BLaER1 treated with 17β-estradiol and CSF1 and Interleukin-3, amounts not matched to agents 10 nM and 100 nM (cell line): Measurements from ENCODE around the gene HOOK2.
"Not testable (repeated sequence)": the region's sequence is repeated elsewhere in the genome, so short reads cannot be mapped to it uniquely, and the experiment has no call there.

Source experiments
- H3K27ac ChIP-seq, 11 experiments: shearing (Covaris generic); formaldehyde crosslinking; 2 replicates each; pipeline ENCODE4 v1.8.1; 2022
- H3K27me3 ChIP-seq, 11 experiments: shearing (Covaris generic); formaldehyde crosslinking; 2 replicates each; pipeline ENCODE4 v1.8.1; 2022
- H3K36me3 ChIP-seq, 11 experiments: shearing (Covaris generic); formaldehyde crosslinking; 2 replicates each; pipeline ENCODE4 v1.8.1; 2022
- H3K4me1 ChIP-seq, 10 experiments: shearing (Covaris generic); formaldehyde crosslinking; 2 replicates each; pipeline ENCODE4 v1.8.1; 2022
- H3K4me2 ChIP-seq, 11 experiments: shearing (Covaris generic); formaldehyde crosslinking; 2 replicates each; pipeline ENCODE4 v1.8.1; 2022
- H3K4me3 ChIP-seq, 10 experiments: shearing (Covaris generic); formaldehyde crosslinking; 2 replicates each; pipeline ENCODE4 v1.8.1; 2022
- H3K9ac ChIP-seq, 11 experiments: shearing (Covaris generic); formaldehyde crosslinking; 2 replicates each; pipeline ENCODE4 v1.8.1; 2022
- H3K9me3 ChIP-seq, 11 experiments: shearing (Covaris generic); formaldehyde crosslinking; replicated peaks in 1 of 11; 2 replicates each; pipeline ENCODE4 v1.8.1; 2022
- H4K20me1 ChIP-seq, 11 experiments: shearing (Covaris generic); formaldehyde crosslinking; 2 replicates each; pipeline ENCODE4 v1.8.1; 2022
- Cebpa-rat ChIP-seq, 11 experiments: shearing (Covaris generic); IDR thresholded peaks; 2 replicates each; pipeline ENCODE4 v1.8.1; 2022

The HOOK2 gene

DNA sequence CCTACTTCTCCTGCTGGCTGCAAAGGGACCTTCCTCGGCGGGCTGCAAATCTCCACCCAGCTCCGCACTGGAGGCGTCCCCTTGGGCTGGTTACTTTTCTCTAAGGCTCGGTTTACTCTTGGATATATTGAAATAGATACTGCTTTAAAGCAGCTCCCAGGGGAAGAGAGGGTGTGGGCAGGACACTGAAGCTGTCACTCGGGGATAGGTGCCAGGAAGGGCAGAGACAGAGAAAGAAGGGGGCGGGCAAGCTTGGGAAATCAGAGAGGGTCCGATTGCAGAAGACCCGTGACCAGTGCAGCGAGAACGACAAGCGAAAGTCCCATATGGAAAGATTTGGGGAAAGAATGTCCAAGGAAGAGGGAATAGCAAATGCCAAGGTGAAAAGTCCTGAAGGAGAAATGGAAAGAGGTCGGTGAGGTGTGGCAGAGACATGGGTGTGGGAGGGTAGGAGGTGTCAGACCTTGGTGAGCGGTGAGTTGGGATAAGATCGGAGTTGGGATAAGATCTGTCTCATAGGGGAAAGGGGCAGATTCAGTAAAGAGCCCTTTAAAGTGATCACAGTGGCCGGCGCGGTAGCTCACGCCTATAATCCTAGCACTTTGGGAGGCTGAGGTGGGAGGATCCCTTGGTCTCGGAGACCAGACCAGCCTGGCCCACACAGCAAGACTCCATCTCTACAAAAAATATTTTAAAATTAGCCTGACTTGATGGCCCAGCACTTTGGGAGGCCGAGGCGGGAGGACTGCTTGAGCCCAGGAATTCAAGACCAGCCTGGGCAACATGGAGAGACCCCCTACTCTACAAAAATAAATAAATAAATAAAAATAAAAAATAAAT, 27.1 kb upstream of the HOOK2 start:
- Histone ChIP-seq H3K27me3 (no peaks in the 10 kb centered on the region), H3K4me3 (peak overlapping the region; percentile 74 to 91 (median 84)), H3K9ac (peak overlapping the region; percentile 80 to 94 (median 85); a peak in 21 of 22 replicates), H3K27ac (peak overlapping the region in 6 of 11 experiments; percentile 78 to 90 (median 82); a peak in 8 of 22 replicates), H3K36me3 (peaks cover 18 to 33% (median 25%) of the 10 kb centered on the region in 11 experiments; a peak in 21 of 22 replicates), H3K9me3 (no peaks in the 10 kb centered on the region), H4K20me1 (peaks cover 0 to 19% (median 8%) of the 10 kb centered on the region in 11 experiments; a peak in 7 of 22 replicates), H3K4me2 (peak overlapping the region; percentile 88 to 98 (median 96)), H3K4me1 (peaks cover 29 to 65% (median 51%) of the 10 kb centered on the region in 10 experiments)
- no peak for TF ChIP-seq Cebpa-rat (IDR thresholded peaks at IDR 0.05)

DNA sequence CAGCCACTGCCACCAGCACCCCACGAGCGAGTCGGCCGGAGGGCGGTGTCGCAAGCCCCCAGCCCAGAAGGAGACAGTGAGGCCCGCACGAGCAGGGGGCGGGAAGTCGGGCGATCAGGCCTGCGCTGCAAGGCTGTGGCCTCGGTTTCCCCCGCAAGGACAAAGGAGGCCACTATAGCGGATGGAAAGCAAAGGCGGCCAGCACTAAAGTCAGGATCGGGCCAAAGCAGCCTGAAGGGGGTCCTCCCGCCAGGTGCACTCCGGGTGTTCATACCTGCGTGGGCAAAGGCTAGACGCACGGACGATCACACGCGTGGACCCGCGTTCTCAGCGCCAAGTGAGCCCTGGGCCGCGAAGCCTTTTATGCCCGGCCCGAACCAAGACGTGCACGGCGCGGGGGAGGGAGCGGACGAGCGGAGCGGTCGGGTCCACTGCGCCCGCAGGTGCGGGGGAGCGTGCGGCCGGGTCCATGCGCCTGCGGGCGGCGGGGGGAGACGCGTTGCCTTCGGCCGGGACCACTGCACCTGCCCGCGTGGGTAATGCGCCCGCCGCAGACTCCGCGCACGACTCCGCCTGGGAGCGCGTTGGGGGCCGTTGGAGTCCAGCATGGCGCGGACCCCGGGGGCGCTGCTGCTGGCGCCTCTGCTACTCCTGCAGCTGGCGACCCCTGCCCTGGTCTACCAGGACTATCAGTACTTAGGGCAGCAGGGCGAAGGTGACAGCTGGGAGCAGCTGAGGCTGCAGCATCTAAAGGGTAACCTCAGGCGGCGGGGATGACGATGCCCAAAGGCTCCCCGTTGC, 26.3 kb upstream of the HOOK2 start, which contains the start of the genes PRDX2 and THSD8:
Gene PRDX2, minus strand, starts transcription at position 335 of the 801 bp plus-strand sequence. CDS start 539 bp downstream, outside the sequence.
Gene THSD8, plus strand, starts transcription at position 604 of the 801 bp plus-strand sequence. Its CDS starts 3 bp downstream, at position 607.
- Histone ChIP-seq H3K4me3 (peak within 1 kb of the TSS; percentile 74 to 91 (median 84)), H3K9me3 (no peaks in the 10 kb centered on the region), H3K36me3 (peaks cover 18 to 39% (median 29%) of the 10 kb centered on the region in 11 experiments; a peak in 21 of 22 replicates), H3K27me3 (no peaks in the 10 kb centered on the region), H3K9ac (peak within 1 kb of the TSS; percentile 80 to 94 (median 85)), H4K20me1 (peaks cover 0 to 26% (median 8%) of the 10 kb centered on the region in 11 experiments; a peak in 8 of 22 replicates), H3K4me2 (peak within 1 kb of the TSS; percentile 88 to 98 (median 96)), H3K27ac (peak within 1 kb of the TSS; percentile 41 to 90 (median 79); a peak in 21 of 22 replicates), H3K4me1 (peaks cover 21 to 56% (median 42%) of the 10 kb centered on the region in 10 experiments)
- TF ChIP-seq Cebpa-rat (IDR thresholded peaks at IDR 0.05) = no peak

DNA sequence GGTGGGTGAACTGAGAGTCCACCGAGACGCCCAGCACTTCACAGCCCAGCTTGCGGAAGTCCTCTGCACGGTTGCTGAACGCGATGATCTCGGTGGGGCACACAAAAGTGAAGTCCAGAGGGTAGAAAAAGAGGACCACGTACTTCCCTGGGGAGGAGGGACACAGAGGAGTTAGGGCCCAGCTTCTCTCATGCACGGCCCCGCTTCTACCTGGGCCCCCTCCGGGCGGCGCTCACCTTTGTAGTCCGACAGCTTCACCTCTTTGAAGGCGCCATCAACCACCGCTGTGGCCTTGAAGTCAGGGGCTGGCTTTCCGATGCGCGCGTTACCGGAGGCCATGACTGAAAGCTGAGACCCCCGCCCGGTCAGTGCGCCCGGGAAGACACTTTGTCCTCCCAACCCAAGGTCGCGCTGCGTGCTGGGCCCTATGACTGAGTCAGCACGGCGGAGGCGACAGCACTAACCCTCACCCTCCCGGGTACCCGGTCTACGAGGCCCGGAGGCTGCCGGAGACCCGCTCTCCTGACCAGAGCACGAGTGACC, 25.6 kb upstream of the HOOK2 start:
- Histone ChIP-seq H3K4me1 (peaks cover 25 to 57% (median 43%) of the 10 kb centered on the region in 10 experiments), H3K4me3 (peak overlapping the region; percentile 74 to 91 (median 84)), H4K20me1 (peaks cover 0 to 27% (median 8%) of the 10 kb centered on the region in 11 experiments; a peak in 8 of 22 replicates), H3K9me3 (no peaks in the 10 kb centered on the region), H3K27me3 (no peaks in the 10 kb centered on the region), H3K27ac (peak overlapping the region; percentile 41 to 90 (median 79); a peak in 21 of 22 replicates), H3K36me3 (peaks cover 18 to 39% (median 29%) of the 10 kb centered on the region in 11 experiments; a peak in 21 of 22 replicates), H3K9ac (peak overlapping the region; percentile 80 to 94 (median 85)), H3K4me2 (peak overlapping the region; percentile 88 to 98 (median 96))
- TF ChIP-seq Cebpa-rat (IDR thresholded peaks at IDR 0.05) = no peak

DNA sequence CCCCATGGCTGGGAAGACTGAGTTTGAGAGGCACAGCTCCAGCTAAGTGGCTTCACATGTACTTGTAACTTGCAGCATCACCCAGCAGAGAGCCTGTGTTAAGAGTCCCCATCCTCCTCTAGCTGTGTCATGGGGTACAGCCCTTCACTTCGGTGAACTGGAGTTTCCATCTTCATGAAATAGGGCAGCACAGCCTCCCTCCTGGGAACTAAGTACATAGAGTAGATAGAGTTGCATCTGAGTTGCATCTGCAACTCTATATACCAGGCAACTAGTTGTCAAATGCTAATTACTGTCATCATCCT, 25.1 kb upstream of the HOOK2 start:
- peak overlapping the region; percentile 74 to 91 (median 84) for H3K4me3 ChIP-seq
- H4K20me1 ChIP-seq = peaks cover 0 to 31% (median 8%) of the 10 kb centered on the region in 11 experiments; a peak in 8 of 22 replicates
- no peaks in the 10 kb centered on the region for H3K27me3 ChIP-seq
- H3K36me3 ChIP-seq = peaks cover 18 to 39% (median 29%) of the 10 kb centered on the region in 11 experiments; a peak in 21 of 22 replicates
- peak overlapping the region in 3 of 11 experiments; percentile 86 to 90 (median 88); a peak in 5 of 22 replicates for H3K27ac ChIP-seq
- peaks cover 31 to 57% (median 44%) of the 10 kb centered on the region in 10 experiments for H3K4me1 ChIP-seq
- peak overlapping the region; percentile 88 to 98 (median 96) for H3K4me2 ChIP-seq
- H3K9me3 ChIP-seq = no peaks in the 10 kb centered on the region
- peak overlapping the region; percentile 80 to 94 (median 85); a peak in 20 of 22 replicates for H3K9ac ChIP-seq
- TF ChIP-seq Cebpa-rat (IDR thresholded peaks at IDR 0.05) = no peak

DNA sequence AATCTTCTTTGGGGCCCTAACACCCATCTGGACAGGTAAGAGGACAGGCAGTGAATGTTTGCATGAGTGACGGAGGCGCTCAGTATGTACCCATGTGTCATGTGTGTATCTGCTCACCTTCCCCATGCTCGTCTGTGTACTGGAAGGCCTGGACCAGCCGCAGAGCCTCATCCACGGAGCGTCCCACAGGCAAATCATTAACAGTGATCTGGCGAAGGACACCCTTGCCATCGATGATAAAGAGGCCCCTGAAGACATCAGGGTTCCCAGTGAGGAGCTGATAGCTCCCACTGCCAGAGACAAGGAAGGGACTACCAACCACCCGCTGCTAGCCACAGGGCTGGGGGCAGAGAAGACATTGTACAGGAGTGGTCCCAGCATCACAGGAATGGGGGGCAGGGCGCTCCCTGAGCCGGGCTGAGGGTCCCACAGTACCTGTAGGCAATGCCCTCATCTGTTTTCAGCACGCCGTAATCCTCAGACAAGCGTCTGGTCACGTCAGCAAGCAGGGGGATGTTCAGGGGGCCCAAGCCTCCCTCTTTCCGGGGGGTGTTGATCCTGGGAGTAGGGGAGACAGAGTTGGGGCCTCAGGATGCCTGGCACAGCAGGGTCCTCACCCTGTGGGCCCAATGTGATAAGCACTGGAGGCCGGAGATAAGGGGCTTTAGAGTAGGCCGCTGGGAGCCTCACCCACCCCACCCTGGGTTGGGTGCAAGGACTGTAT, 24.6 kb upstream of the HOOK2 start:
- no peak for TF ChIP-seq Cebpa-rat (IDR thresholded peaks at IDR 0.05)
- peak overlapping the region; percentile 88 to 98 (median 96) for H3K4me2 ChIP-seq
- peaks cover 18 to 39% (median 29%) of the 10 kb centered on the region in 11 experiments; a peak in 21 of 22 replicates for H3K36me3 ChIP-seq
- H3K4me1 ChIP-seq = peaks cover 33 to 56% (median 46%) of the 10 kb centered on the region in 10 experiments
- H3K27me3 ChIP-seq = no peaks in the 10 kb centered on the region
- H3K9ac ChIP-seq = peak overlapping the region in 8 of 11 experiments; percentile 82 to 94 (median 86); a peak in 16 of 22 replicates
- peak overlapping the region; percentile 74 to 91 (median 84); a peak in 14 of 20 replicates for H3K4me3 ChIP-seq
- peak overlapping the region in 1 of 11 experiments; percentile 36; a peak in 1 of 22 replicates for H3K27ac ChIP-seq
- no peaks in the 10 kb centered on the region for H3K9me3 ChIP-seq
- peaks cover 0 to 31% (median 8%) of the 10 kb centered on the region in 11 experiments; a peak in 8 of 22 replicates for H4K20me1 ChIP-seq

DNA sequence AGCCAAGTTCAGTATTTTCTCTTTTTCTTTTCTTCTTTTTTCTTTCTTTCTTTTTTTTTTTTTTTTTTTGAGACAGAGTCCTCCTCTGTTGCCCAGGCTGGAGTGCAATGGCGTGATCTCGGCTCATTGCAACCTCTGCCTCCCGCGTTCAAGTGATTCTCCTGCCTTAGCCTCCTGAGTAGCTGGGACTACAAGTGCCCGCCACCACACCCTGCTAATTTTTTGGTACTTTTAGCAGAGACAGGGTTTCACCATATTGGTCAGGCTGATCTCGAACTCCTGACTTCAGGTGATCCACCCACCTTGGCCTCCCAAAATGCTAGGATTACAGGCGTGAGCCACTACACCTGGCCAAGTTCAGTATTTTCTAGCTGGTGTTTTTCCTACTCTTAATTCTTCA, 22.3 kb upstream of the HOOK2 start:
- Histone ChIP-seq H3K4me1 (peaks cover 41 to 54% (median 50%) of the 10 kb centered on the region in 10 experiments), H3K36me3 (peaks cover 21 to 39% (median 31%) of the 10 kb centered on the region in 11 experiments; a peak in 21 of 22 replicates), H4K20me1 (peaks cover 7 to 39% (median 15%) of the 10 kb centered on the region in 11 experiments)
- H3K27me3 ChIP-seq, H3K9ac ChIP-seq, H3K4me3 ChIP-seq, H3K27ac ChIP-seq, H3K4me2 ChIP-seq, H3K9me3 ChIP-seq: not testable (repeated sequence)

DNA sequence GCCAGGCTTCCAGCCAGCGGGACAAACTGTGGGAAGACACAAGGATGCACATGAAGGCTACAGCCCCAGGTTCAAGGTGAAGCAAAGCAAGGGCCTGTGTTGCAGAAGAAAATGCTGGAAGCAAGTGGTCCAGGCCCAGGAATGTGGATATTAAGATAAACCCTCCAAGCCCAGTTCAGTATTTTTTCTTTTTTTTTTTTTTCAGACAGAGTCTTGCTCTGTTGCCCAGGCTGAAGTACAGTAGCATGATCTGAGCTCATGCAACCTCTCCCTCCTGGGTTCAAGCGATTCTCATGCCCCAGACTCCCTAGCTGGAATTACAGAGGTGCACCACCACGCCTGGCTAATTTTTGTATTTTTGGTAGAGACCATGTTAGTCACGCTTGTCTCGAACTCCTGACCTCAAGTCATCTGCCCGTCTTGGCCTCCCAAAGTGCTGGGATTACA, 21.8 kb upstream of the HOOK2 start:
- H3K27ac ChIP-seq = no peak overlapping the region
- peaks cover 11 to 43% (median 20%) of the 10 kb centered on the region in 11 experiments for H4K20me1 ChIP-seq
- peaks cover 21 to 39% (median 32%) of the 10 kb centered on the region in 11 experiments; a peak in 21 of 22 replicates for H3K36me3 ChIP-seq
- peak overlapping the region in 2 of 11 experiments; percentile 96 to 97; a peak in 2 of 22 replicates for H3K4me2 ChIP-seq
- no peaks in the 10 kb centered on the region for H3K9me3 ChIP-seq
- no peak overlapping the region for H3K4me3 ChIP-seq
- H3K9ac ChIP-seq = peak overlapping the region in 2 of 11 experiments; percentile 8 to 27; a peak in 2 of 22 replicates
- peaks cover 37 to 49% (median 45%) of the 10 kb centered on the region in 10 experiments for H3K4me1 ChIP-seq
- H3K27me3 ChIP-seq = no peaks in the 10 kb centered on the region
- no peak for TF ChIP-seq Cebpa-rat (IDR thresholded peaks at IDR 0.05)
